ENCODE data around the gene HPCAL1.

The HPCAL1 gene

GRCh38 chr2:10304458-10305253 is 2.0 kb downstream of the HPCAL1 start:
- DNase-seq: no peak

GRCh38 chr2:10305254-10305635 is 2.5 kb downstream of the HPCAL1 start:
- no peak for DNase-seq

- DNase-seq: no peak
Measured at GRCh38 chr2:10305715-10306114, 3.0 kb downstream of the HPCAL1 start.

DNA sequence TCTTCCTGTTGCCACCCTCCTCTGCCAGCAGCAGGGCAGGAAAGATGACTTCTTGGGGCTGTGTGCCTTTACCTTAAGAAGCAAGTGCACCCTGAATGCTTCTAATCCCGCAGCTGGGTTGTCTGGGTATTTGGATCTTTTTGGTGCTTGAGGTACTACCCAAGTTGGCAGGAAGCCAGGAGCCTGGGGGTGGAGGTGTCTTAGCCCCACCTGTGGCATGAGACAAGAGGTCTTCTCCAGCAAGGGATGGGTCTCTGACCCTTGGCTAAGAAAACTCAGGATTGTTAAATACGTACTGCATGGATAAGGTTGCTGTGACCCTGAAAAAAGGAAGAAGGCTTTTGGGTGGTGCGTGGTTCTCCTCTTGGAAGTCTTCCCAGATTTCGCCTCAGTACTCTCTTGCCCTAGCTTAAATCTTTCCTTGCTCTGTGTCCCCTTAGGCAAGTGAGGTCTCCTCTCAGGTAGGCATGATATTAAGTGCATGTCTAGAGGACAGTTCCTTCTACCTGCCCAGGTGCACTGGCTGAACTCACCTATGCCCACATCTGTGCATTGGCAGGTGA is 4.3 kb downstream of the HPCAL1 start:
- DNase-seq: no peak

- DNase-seq: no peak
Measured at GRCh38 chr2:10307561-10308156, 5.0 kb downstream of the HPCAL1 start.

GRCh38 chr2:10308866-10309265 is 6.2 kb downstream of the HPCAL1 start:
- DNase-seq: no peak

GRCh38 chr2:10309286-10309685 is 6.6 kb downstream of the HPCAL1 start:
- no peak for DNase-seq

DNA sequence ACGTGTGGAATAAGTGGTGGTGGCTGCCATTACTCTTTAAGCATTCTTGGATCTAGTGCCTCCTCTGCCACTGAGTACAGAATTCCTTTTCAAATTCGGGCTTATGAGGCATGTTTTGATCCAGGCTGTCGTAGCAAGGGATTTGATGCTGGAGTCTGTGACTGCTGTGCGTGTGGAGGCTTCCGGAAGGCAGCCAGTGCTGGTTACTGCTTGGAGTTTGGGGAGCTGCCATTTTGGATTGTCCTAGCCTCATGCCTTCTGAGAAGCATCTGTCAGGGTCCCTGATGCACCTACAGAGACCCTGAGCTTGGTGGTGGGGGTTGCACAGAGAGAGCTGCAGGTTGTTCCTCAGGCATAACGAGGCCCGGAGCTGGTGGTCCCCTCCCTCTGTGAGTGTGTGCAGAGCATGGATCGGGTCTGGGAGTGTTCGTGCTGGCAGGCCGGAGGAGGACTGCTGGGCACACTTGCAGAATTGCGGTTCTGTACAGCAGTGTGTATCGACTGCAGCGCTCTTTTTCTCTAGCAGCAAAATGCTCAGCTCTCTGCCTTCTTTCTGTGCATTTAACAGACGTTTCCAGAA is 7.7 kb downstream of the HPCAL1 start:
- DNase-seq: no peak

DNA sequence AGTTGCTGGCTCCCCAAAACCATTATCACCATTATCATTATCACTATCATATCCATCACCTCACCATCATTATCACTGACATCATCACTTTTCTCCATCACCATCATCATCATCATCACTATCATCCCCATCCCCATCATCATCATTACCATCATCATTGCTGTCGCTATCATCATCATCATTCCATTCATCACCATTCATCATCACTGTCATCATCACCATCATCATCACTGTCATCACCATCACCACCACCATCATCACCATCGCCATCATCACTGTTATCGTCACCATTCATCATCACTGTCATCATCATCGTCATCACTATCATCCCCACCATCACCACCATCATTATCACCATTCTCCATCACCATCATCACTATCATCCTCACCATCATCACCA is 9.0 kb downstream of the HPCAL1 start:
- no peak for DNase-seq

- no peak for DNase-seq
Measured at GRCh38 chr2:10312437-10312957, 9.8 kb downstream of the HPCAL1 start.

DNA sequence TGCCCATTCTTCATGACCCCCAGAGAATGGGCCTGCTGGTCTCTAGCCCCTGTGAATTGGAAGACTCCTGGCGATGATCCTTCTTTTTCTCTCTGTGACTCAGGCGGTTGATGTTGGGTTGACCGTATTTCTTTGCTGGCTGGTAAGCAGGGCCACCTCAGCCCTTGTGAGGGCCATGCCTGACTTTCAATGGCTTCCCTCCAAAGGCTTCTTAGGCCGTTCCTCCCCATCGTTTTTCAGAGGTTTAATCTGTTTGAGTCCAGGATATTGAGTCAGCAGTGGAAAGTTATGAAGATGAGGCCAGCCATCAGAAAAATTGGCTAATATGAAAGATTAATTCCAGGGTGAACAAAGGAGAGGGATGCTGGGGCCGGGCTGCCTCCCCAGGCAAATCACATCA is 13.6 kb downstream of the HPCAL1 start:
- DNase-seq: no peak

GRCh38 chr2:10316860-10317259 is 14.2 kb downstream of the HPCAL1 start:
- no peak for DNase-seq

DNA sequence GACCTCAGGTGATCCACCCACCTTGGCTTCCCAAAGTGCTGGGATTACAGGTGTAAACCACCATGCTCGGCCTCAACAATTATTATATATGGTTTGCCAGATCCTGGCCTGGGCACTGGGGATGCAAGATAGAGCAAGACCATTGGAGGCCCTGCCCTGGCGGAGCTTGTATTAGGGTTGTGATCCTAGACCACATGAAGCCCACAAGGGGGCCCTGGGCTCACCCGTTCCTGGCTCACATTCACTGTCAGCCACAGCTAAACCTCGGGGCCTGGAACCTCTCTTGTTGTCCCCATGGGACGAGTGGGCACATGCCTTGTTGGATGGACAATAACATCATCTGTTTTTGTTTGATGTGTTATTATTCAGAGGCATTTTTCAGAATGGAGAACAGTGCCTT is 14.9 kb downstream of the HPCAL1 start:
- DNase-seq: no peak

- DNase-seq: no peak
Measured at GRCh38 chr2:10318345-10318744, 15.6 kb downstream of the HPCAL1 start.

DNA sequence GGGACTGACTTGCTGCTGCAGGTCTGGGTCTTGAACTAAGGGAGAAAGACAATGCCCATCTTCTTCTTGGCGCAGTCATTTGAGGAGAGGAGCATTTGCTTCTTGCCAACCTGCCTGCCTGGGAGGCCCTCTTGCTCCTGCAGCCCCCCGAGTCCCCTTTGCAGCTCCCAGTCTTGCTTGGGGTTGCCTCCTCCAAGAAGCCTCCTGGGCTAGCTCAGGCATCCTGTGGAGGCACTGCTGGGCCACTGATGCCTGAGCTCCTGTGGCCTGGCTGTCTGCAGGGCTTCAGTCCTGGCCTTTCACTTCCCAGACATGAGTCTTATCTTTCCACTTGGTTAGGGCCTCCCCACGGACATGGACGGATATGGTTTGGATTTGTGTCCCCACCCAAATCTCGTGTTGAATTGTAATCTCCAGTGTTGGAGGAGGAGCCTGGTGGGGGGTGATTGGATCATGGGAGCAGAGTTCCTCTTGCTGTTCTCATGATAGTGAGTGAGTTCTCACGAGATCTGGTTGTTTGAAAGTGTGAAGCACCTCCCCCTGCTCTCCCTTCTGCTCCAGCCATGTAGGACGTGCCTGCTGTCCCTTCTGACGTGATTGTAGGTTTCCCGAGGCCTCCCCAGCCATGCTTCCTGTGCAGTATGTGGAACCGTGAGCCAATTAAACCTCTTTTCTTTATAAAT is 17.3 kb downstream of the HPCAL1 start:
- DNase-seq: no peak

DNA sequence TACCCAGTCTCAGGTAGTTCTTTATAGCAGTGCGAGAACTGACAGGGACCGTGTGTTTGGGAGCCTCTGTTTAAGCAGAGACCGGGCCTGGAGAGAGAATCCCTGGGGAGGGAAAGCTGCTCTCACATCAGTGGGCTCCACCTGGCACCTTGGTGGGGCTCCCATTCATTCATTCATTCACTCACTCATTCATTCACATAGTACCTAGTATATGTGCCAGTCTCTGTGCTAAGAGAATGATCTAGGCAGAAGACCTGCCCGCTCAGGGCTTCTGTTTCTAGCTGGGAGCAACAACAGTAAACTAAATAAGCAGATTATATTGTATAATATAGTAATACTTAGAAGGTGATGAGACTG is 17.8 kb downstream of the HPCAL1 start:
- no peak for DNase-seq

DNA sequence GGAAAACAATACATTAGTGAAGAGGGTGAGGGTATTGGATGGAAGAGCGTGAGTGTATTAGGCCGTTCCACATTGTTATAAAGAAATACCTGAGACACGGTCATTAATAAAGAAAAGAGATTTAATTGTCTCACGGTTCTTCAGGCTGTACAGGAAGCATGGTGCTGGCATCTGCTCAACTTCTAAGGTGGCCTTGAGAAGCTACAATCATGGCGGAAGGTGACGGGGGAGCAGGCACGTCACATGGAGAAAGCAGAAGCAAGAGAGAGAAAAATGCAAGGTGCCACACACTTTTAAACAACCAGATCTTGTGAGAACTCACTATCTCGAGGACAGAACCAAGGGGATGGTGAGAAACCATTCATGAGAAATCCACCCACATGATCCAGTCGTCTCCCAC is 18.2 kb downstream of the HPCAL1 start:
- no peak for DNase-seq

DNA sequence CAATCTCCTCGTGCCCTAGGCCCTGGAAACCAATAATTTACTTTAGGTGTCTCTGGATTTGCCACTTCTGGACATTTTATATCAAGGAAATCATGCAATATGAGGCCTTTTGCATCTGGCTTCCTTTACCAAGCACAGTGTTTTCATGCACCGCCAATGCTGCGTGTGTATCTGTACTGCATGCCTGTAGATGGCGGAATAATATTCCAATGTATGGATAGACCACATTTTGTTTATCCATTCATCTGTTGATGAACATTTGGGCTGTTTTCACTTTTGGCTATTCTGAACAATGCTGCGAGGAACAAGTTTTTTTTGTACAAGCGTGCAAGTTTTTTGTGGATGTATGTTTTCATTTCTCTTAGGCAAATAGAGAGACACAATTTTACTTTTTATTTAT is 18.9 kb downstream of the HPCAL1 start:
- no peak for DNase-seq

DNA sequence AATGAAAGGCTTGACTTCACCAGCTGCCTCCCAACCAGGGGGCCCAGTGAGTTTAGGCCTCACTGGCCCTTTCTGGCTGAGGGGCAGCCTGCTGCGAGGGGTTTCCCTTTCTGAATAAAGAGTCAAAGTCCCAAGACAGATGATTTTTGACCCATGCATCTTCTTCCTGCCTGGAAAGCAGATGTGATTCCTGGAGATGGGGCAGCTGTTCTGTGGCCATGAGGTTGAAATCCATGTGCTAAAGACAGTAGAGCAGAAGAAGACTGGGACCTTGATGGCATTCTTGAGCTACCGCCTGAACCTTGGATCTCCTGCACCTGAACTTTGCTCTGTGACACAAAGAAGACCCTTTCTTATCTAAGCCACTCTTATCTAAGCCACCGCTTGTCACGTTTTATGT is 19.8 kb downstream of the HPCAL1 start:
- no peak for DNase-seq

- no peak for DNase-seq
Measured at GRCh38 chr2:10322973-10323372, 20.3 kb downstream of the HPCAL1 start.

DNA sequence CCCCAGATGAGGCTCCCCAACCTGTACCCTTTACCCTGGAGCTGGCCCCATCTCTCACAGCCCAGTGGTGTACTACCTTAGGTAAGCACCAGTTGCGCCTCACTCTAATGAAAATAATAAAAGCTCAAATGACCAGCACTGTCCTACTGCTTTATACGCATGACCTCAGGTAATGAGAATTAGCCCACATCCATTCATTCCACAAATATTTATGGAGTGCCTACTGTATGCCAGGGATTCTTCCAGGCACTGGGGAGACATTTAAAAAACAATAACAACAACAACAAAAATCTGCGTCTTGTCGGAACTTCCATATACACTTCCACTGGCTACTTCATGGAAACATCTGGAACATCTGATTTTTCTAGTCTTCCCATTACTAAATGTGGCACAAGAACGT is 20.8 kb downstream of the HPCAL1 start:
- no peak for DNase-seq

DNA sequence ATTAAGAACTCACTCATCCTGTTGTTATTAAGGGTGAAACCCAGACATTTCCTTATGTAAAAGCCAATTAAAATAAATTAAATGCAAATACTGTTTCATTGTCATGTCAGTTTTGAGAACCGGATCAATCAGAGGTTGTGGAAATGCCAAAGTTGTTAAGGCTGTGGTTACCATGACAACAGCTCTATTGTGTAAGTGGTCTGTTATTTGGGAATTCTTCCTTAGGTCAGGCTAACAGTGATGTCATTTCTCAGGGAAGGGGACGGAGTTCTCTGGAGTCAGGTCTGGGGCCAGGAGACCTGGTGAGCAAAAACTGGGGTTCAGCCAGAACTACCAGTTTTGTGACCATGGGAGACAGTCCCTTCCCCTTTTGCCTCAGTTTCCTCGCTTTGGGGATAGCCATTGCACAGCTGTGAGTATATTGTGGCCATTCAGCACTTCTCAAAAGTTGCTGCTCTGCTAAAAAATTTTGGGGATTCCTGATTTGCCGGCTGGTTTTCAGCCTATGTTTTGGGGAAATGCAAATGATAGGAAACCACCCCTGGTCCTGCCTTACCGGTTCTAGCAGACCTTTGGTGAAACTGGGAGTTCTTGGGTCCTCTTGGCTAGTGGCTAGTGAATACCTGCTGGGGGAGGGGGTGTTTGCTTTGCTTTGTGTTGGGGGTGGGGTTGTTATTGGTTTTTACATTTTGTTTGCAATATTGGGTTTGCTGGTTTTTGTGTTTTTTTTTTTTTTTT is 21.6 kb downstream of the HPCAL1 start:
- no peak for DNase-seq
